HG02852 (cell line): Measurements from ENCODE around the gene CFAP99.

Source experiments
- ATAC-seq: cut with Tn5 transposase; IDR thresholded peaks from one replicate; pipeline ENCODE4 v1.9.1; 2021; ENCODE audit warnings: mild to moderate bottlenecking, moderate library complexity; ENCODE audit not compliant: unreplicated experiment

CFAP99 gene

GRCh38 chr4:2497931-2498330, 79.2 kb downstream of the CFAP99 start:
- ATAC-seq: peak; percentile 89

GRCh38 chr4:2500547-2500946, 81.8 kb downstream of the CFAP99 start:
- ATAC-seq: no peak

GRCh38 chr4:2501034-2501594, 82.4 kb downstream of the CFAP99 start:
- no peak for ATAC-seq

GRCh38 chr4:2503809-2504208, 85.1 kb downstream of the CFAP99 start:
- no peak for ATAC-seq

- ATAC-seq: no peak
Measured at GRCh38 chr4:2507259-2507658, 88.5 kb downstream of the CFAP99 start.

GRCh38 chr4:2507855-2508254, 89.1 kb downstream of the CFAP99 start:
- no peak for ATAC-seq

GRCh38 chr4:2510351-2511259, 91.8 kb downstream of the CFAP99 start:
- no peak for ATAC-seq

- ATAC-seq: no peak
Measured at GRCh38 chr4:2511645-2512131, 92.9 kb downstream of the CFAP99 start.
